ENCODE data around the gene AGL.
"Not testable (repeated sequence)": the region's sequence is repeated elsewhere in the genome, so short reads cannot be mapped to it uniquely, and the experiment has no call there.

AGL gene

DNA sequence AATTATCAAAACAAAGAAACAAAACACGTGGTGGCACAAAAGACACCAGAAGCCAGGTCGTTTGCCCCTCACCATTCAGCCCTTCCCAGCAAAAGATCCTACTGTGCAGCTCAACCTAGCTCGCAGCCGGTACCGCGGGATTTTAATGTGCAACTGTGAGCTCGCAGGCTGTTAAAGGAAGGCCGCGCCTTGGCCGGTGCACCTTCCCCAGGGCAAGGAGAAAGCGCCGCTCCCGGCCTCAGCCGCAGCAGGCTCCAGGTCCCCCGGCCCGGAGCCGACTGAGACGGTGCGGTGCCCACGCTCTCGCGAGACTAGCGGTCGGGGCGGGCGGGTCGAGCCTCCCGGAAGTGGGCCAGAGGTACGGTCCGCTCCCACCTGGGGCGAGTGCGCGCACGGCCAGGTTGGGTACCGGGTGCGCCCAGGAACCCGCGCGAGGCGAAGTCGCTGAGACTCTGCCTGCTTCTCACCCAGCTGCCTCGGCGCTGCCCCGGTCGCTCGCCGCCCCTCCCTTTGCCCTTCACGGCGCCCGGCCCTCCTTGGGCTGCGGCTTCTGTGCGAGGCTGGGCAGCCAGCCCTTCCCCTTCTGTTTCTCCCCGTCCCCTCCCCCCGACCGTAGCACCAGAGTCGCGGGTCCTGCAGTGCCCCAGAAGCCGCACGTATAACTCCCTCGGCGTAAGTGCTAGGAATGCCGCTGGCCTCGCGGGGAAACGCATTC, at the start of gene AGL:
TSS of gene AGL (plus strand) at position 618 of the 715 bp plus-strand sequence. CDS start 682 bp downstream, outside the sequence.
- DNase-seq: peak; percentile 78

DNA sequence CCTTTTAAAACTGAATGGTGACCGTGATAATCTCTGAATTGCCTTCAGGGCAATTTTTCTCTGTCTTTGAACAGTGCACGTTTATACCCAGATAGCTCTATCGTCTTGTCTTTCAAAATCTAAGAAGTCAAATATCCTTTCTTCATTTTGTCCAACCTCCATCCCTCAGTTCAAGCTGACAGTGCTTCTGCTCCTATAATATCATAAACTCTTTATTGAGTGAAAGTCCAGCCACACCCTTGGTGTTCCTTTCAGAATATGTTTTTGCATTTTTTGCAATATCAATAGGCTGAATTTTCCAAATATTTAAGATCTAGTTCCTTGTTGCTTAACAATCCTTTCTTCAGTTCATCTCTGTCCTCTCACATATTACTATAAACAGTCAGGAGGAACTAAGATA, 48.6 kb upstream of the AGL start:
- DNase-seq: no peak

DNA sequence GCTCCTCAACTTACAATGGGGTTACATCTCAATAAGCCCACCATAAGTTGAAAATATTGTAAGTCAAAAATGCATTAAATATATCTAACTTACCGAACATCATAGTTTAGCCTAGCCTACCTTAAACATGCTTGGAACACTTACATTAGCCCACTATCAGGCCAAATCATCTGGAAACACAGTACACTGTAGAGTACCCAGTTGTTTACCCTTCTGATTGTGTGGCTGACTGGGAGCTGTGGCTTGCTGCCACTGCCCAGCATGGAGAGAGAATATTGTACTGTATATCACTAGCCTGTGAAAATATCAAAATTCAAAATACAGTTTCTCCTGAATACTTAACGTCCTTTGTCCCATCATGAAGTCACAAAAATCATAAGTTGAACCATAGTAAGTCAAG, 43.3 kb upstream of the AGL start:
- no peak for DNase-seq

DNA sequence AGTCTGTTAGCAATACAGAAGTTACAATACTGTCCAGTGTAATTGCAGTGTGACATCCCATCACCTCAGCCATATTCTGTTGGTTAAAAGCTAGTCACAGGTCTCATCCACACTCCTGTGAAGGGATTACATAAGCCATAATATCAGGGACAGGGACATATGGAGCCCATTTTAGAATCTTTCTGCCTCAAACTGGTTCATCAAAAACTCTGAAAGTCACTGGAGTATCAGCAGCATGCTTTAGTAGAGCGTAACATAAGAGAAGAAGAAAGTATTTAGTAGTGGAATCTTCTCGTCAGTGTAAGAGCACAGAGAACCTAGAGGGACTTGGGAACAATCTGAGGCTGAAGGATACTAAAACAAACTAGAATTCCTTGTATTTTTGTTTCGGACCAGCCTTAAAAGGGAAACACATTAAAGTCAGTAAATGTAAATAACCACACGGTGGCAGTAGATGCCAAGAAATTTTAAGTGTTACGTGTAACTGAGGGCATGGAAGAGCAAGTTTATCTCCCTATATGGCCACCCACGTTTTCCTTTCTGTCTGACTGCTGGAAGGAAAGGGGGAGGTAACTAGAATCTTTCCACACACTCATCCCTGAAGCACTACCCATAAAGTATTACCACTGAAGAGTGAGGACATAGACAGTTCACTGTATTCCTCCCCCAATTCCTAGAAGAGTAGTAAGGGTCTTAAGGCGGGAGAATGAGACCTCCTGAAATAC, 41.6 kb upstream of the AGL start:
- DNase-seq: peak; percentile 84

DNA sequence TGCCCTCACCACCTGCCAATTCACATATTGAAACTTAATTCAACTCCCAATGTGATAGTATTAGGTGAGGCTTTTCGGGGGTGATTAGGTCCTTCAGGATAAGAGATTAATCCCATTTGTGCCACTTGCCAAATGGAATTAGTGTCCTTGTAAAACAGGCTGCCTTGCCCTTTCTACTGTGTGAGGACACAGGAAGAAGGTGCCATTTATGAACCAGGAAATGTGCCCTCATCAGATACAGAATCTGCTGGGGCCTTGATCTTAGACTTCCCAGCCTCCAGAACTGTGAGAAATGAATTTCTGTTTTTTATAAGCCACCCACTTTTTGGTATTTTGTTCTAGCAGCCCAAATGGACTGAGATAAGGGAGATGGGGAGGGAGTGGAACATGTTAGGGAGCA, 39.1 kb upstream of the AGL start:
- DNase-seq: no peak

DNA sequence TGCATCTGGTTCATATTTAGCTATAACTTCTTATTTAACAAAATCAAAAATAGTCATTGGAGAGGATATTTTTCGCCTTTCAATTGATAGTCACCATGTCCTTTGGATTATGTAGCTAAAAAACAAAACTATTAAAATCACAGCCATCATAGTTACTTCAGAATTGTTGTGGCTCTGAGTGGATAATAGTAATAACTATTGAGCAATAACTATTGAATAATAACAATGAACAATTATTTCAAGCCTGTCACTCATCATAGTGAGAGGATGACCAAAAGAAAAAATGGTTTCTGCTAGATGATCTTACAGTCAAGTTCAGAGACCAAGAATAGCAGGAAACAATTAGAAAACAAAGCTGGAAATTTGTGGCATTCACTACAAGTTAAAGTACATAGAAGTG, 38.4 kb upstream of the AGL start:
- no peak for DNase-seq

DNA sequence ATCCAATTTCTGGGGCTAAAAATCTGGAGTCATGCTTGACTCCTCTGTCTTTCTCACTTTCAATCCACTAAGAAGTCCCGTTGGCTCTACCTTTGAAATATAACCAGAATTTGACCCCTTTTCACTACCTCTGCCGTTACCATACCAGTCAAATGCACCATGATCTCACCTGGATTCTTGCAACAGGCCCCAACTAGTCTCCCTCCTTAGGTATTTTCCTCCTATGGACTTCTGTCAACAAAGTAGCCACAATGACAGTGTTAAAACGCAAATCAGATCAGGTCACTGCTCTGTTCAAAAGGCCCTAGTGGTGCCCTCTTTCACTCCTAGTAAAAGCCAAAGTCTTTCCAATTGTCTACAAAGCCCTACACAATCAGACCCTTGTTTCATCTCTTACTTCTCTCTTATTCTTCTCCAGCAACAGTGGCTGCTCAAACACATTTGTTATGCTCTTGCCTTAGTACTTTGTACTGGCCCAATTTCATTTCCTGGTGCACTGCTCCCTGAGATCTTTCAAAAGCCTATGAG, 35.7 kb upstream of the AGL start:
- no peak for DNase-seq

DNA sequence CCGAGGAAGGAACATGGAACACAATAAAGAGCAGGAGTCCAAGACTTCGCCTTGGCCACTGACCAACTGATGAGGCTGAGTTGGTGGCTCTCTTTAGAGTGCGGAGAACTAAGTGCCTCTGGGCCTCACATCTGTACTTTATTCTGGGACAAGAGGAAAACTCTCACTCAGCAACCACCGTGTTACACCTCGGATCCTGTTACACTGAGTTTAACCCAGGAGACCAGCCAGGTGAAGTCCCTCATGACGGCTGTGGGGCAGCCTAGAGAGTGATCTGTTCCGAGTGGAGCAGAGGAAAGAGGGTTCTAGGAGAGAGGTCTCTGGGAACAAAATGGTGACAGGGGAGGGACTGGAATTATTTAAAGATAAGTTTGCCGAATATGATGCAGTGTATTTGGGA, 33.5 kb upstream of the AGL start:
- DNase-seq: no peak

DNA sequence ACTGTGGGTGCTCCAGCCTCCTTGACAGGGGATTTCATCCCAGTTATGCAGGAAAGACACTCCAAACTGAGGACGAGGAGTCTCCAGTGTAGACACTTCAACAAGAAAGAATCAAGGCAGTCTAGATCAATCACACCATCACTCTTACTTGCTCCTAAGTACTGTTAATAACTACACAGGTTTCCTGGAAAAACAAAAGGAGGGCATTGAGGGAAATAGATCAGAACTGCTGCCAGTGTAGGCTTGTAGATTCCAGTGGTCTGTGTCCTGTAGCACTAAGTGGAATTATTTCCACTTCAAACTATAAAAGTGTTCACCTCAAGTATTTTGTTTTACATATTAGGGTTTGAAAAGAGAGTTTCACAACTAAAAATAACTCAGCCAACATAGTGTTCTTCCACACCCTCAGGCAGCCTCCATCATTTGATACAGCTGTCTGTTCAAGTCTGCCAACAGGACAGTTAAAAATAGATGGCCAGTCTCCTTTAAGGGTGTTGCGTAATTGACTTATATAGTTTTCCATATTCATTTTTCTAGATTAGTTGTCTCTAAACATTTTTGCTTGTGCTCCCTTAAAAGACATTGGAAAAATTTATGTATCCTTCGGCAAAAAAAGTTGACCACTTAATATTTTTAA, 32.0 kb upstream of the AGL start:
- DNase-seq: no peak

DNA sequence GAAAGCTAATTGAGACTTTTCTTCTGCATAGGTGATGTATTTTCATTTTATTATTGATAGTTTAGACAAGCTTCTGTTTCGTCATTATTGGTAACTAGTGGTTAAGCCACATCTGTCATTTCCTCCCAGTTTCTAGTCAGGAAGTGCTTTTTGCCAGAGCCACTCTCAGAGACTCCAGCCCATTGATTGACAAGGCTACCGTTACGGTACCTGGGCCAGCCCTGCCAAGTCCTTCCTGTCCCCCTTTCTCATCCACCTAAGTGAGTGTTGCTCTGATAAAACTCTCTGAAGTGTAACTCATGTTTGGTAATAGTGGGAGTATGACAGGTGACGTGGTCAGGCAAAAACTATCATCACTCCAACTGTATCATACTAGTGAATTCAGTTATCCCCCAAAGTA, 29.6 kb upstream of the AGL start:
- DNase-seq: no peak

DNA sequence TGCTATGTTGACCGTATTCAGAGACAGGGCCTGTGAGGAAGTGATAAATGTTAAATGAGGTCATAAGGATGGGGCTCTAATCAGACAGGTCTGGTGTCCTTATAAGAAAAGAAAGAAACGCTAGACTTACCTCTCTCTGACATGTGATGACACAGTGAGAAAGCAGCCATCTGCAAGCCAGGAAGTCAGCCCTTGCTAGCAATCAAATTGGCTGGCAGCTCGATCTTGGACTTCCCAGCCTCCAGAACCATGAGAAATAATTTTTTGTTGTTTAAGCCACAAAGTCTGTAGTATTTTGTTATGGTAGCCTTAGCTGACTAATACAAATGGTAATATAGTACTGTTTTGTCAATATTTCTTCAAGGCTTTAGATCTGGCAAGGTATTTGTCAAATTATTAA, 25.1 kb upstream of the AGL start:
- DNase-seq: no peak

DNA sequence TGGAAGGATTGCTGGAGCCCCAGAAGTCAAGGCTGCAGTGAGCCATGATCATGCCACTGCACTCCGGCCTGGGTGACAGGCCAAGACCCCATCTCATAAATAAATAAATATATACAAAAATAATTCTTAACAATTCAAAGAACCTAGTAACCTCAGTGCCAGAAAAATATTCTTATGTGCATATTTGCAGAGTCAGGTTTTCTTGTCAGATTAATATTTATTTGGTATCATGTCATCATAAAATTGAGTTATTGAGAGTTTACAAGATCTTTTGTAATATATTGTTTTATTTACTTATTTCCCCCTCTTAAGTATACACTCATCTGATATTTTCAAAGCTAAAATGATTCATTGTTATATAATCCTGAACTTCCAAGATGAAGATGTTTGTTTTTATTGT, 24.5 kb upstream of the AGL start:
- DNase-seq: no peak

DNA sequence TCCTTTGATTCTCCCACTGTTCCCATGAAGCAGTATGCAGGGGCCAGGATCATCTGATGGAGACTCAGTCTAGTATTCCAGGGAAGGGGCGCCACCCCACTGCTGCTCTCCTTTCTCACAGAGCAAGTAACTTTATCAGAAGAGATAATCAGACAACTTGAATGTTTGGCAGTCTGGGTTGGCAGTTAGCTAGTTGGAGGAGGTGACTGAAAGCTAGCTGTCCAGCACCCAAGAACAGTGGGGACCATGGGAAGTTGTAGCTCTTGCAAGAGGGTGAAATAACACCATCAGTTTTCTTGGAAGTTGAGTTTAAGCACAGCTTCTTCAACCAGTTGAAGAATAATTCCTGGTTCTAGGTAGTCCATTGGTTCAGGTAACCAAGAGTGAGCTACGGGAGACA, 22.2 kb upstream of the AGL start:
- no peak for DNase-seq

DNA sequence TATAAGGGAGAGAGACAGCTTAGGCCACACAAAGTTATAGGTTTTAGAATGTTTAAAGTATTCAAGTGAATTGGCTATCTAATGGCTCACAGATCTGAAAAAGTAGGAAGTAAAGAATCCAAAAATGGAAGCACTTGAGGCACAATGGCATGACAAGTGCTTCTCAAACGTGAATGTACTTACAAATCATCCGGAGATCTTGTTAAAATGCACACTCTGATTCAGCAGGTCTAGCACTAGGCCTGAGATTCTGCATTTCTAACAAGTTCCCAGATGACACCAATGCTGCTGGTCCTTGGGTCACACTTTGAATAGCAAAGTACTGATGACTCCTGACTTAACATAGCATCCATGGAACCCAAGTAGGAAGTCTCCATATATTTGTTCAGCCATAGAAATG, 20.9 kb upstream of the AGL start:
- DNase-seq: no peak

DNA sequence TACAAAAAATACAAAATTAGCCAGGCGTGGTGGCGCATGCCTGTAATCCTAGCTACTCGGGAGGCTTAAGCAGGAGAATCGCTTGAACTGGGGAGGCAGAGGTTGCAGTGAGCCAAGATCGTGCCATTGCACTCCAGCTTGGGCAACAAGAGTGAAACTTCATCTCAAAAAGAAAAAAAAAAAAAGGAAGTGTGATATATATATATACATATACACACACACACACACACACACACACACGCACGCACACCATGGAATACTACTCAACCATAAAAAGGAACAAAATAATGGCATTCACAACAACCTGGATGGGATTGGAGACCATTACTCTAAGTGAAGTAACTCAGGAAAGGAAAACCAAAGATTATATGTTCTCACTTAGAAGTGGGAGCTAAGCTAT, 16.2 kb upstream of the AGL start:
- not testable (repeated sequence) for DNase-seq

DNA sequence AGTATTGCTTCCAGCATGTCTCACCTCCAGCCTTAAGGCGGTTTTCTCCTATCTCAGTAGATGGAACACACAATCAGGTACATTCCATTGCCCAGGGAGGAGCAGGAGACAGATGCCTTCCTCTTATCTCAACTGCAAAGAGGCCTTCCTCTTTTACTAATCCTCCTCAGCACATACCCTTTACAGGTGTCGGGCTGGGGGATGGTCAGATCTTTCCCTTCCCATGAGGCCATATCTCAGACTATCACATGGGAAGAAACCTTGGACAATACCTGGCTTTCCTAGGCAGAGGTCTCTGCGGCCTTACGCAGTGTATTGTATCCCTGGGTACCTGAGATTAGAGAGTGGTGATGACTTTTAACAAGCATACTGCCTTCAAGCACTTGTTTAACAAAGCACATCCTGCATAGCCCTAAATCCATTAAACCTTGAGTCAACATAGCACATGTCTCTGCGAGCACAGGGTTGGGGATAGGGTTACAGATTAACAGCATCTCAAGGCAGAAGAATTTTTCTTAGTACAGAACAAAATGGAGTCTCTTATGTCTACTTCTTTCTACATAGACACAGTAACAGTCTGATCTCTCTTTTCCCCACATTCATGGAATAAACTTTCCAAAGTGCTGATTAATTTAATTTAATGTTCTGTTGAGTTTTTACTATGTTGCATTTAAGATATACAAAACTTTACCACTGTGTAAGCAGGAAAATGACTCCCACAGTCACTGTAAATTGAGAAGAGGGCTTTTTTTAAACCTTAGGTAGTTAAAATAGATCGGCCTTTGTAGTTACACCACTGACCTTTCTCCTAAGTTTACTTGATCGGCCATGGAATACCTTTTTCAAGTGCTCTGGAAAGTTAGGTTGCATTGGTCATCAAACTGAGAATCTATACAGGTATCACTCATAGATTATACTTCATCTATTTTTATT, 13.7 kb upstream of the AGL start:
- not testable (repeated sequence) for DNase-seq

DNA sequence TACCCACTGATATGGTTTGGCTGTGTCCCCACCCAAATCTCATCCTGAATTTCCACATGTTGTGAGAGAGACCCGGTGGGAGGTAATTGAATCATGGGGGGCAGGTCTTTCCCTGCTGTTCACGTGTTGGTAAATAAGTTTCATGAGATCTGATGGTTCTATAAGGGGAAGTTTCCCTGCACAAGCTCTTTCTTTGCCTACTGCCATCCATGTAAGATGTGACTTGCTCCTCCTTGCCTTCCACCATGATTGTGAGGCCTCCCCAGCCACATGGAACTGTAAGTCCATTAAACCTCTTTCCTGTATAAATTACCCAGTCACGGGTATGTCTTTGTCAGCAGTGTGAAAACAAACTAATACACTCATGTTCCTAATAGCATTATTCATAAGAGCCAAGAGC, 9.8 kb upstream of the AGL start:
- not testable (repeated sequence) for DNase-seq

DNA sequence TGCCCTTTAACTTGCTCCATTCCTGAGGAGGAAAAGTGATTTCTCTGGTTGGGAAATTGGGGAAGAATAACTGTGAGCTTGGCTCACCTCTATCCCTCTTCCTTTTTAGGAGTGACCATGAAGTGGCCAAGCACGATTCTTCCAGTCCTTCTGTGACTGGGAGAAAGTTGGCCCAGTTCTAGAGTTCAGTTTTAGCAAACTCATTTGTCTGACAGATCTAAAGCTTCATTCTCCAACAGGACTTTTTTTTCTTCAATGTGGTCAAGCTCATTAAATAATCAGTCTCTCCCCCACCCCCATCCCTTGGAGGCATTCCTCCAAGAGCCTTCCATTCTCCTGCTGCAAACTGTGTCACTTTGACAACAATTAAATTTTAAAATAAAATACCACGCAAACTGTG, 6.4 kb upstream of the AGL start:
- no peak for DNase-seq

DNA sequence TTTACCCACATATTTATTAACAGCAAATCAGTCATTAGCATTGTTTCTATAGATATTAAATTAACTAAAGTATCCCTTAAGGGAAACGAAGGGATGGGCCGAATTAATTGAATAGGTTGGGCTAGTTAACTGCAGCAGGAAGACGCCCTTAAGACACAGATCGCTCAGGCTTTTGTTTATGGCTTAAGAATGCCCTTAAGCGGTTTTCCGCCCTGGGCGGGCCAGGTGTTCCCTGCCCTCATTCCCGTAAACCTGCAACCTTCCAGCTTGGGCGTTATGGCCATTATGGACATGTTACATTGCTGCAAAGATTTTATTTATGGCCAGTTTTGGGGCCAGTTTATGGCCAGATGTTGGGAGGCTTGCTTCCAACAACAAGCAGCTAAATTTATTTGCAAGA, 5.0 kb upstream of the AGL start:
- DNase-seq: not testable (repeated sequence)

DNA sequence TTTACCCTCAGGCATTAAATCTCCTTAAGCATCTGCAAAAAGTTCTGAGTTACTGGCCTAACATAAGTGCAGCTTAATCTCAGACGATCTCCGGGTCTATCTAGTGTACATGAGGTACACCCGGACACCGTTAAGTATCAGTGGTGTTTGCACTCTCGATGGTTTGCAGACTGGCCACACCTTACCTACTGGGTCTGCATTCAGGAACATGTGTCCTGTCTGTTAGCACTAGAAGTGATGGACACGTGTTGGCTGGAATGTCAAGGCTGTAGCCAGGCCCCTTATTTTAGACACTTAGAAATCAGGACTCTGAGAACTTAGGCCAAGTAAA, 783 bp upstream of the AGL start:
- no peak for DNase-seq

DNA sequence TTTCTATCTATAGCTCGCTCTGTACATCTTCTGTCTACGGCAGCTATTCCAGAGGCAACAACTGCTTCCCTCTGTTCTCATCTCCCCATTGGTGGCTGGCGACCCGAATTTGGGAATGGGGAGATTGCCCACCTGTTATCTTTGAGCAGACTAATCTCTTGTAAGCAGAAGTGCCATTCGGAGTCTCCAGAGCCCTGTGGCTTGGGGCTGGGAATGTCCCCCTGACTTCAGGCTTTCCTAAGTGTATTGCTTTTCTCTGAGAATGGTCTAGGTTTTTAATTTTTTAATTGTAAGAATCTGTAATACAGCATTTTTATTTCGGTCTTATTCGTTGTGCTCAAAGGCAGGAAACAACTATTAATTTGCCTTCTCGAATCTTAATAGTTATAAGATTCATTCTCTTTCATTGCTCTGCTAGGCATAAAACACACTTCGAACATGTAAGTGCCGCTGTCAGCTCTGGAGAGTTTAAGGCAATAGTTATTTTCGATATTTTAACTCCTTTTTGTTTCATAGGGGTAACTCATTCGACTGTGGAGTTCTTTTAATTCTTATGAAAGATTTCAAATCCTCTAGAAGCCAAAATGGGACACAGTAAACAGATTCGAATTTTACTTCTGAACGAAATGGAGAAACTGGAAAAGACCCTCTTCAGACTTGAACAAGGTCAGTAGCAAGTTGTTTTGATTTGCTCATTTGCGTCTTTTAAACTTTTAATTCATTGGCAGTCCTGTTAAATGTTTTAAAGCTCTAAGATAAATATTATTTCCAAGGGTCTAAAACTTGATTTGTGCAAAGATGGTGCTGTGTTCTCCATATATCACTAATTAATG, 514 bp downstream of the AGL start:
- DNase-seq: no peak

DNA sequence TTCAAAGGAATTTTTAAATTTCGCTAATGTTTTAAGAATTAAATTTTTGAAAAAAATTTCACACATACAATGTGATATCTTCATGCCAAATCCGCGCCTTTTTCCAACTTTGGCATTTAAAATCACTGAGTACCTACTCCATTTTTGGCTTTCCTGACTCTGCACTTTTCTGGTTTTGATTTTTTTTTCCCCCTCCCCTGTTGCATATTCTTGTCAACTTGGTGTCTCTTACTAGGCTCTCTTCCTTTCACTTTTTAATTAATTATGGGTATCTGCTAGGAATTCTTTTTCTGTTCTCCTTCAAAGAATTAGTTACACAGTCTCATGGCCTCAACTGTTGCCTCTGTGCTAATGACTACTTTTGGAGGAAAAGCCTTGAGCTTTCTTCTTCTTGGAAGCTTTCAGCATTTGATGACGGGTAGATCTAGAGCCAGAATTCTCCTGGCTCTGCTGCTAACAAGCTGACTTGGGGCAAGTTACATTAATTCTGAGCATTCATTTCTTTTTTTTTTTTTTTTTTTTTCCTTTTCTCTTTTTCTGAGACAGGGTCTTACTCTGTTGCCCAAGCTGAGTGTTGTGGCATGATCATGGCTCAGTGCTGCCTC, 1.8 kb downstream of the AGL start:
- no peak for DNase-seq

Measured in inflammatory macrophage treated with lipopolysaccharide for 4 hours (primary cell).